Breast epithelium (tissue), 3 donors: Measurements from ENCODE around the gene PCDH15.

ENCODE experiments used
- POLR2A ChIP-seq: fragments of 450-650 bp; IDR thresholded peaks from one replicate; pipeline ENCODE4 v1.6.1; 2016; ENCODE audit warnings: antibody characterized with exemption, mild to moderate bottlenecking, moderate library complexity
- POLR2AphosphoS5 ChIP-seq, 3 donors: sonication (generic); formaldehyde crosslinking; IDR thresholded peaks; one replicate each; pipeline ENCODE4 v1.6.1; 2017; ENCODE audit warnings: antibody characterized with exemption in 3 of 3
- TF ChIP-seq, protein P1 (sequence below), 3 donors: fragments of 450-650 bp; IDR thresholded peaks; one replicate each; pipeline ENCODE4 v1.5.1; 2016 to 2017; ENCODE audit warnings: antibody characterized with exemption in 3 of 3, mild to moderate bottlenecking in 3 of 3, moderate library complexity in 3 of 3

- TF ChIP-seq, protein P1, sequence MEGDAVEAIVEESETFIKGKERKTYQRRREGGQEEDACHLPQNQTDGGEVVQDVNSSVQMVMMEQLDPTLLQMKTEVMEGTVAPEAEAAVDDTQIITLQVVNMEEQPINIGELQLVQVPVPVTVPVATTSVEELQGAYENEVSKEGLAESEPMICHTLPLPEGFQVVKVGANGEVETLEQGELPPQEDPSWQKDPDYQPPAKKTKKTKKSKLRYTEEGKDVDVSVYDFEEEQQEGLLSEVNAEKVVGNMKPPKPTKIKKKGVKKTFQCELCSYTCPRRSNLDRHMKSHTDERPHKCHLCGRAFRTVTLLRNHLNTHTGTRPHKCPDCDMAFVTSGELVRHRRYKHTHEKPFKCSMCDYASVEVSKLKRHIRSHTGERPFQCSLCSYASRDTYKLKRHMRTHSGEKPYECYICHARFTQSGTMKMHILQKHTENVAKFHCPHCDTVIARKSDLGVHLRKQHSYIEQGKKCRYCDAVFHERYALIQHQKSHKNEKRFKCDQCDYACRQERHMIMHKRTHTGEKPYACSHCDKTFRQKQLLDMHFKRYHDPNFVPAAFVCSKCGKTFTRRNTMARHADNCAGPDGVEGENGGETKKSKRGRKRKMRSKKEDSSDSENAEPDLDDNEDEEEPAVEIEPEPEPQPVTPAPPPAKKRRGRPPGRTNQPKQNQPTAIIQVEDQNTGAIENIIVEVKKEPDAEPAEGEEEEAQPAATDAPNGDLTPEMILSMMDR (IDR thresholded peaks at IDR 0.05) = no peak
- TF ChIP-seq POLR2A = no peak
- TF ChIP-seq POLR2AphosphoS5 (IDR thresholded peaks at IDR 0.05) = no peak
These were observed 733.7 kb downstream of the PCDH15 start for GRCh38 chr10:54067361-54067760.
